Testis (tissue), 2 donors: ENCODE measurements around the gene C1orf35.

Experiments used
- POLR2A ChIP-seq: fragments of 450-650 bp; IDR thresholded peaks from one replicate; pipeline ENCODE4 v1.6.1; 2017; ENCODE audit warnings: antibody characterized with exemption, mild to moderate bottlenecking, moderate library complexity
- TF ChIP-seq, protein P1 (sequence below), 3 experiments: fragments of 450-650 bp in 2 of 3; fragments of 200-600 bp in 1 of 3; sonication (generic) in 1 of 3; IDR thresholded peaks; one replicate each; pipeline ENCODE4 v1.5.1; 2016 to 2019; ENCODE audit warnings: antibody characterized with exemption in 3 of 3, mild to moderate bottlenecking in 2 of 3, moderate library complexity in 1 of 3

DNA sequence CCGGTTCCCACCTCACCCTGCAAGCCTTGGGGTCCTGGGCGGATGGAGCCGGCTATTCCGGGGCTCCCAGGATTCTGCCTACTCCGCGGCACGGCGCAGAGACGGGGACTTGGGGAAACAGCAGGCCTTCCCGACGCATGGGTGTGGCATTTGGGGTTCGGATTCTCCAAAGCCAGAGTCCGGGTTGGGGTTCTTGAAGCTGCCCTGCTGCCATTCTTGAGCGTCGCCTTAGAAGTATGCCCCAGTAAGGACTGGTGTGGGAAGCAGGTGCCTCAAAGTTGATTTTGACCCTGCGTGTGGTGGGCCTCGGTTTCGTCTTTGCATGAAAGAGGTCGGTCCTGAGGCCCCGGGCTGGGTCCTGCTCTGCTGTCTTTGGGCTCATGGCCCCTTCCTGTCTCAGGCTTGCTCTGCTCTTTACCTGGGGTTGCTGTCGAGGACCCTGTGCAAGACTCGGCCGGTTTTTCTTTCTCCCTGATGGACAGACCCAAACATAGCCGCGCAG is 37.6 kb upstream of the C1orf35 start:
- TF ChIP-seq, protein P1, sequence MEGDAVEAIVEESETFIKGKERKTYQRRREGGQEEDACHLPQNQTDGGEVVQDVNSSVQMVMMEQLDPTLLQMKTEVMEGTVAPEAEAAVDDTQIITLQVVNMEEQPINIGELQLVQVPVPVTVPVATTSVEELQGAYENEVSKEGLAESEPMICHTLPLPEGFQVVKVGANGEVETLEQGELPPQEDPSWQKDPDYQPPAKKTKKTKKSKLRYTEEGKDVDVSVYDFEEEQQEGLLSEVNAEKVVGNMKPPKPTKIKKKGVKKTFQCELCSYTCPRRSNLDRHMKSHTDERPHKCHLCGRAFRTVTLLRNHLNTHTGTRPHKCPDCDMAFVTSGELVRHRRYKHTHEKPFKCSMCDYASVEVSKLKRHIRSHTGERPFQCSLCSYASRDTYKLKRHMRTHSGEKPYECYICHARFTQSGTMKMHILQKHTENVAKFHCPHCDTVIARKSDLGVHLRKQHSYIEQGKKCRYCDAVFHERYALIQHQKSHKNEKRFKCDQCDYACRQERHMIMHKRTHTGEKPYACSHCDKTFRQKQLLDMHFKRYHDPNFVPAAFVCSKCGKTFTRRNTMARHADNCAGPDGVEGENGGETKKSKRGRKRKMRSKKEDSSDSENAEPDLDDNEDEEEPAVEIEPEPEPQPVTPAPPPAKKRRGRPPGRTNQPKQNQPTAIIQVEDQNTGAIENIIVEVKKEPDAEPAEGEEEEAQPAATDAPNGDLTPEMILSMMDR (IDR thresholded peaks at IDR 0.05) = no peak
- no peak for TF ChIP-seq POLR2A
